C4-2B (cell line): Measurements from ENCODE around the gene NLRP7.
"Not testable (repeated sequence)": the region's sequence is repeated elsewhere in the genome, so short reads cannot be mapped to it uniquely, and the experiment has no call there.

Source experiments
- H3K27ac ChIP-seq: fragments of 450-650 bp; 2 replicates; pipeline ENCODE4 v1.5.1; 2017
- ZFX ChIP-seq: fragments of 450-650 bp; IDR thresholded peaks from 2 replicates; pipeline ENCODE4 v1.6.1; 2017
- TF ChIP-seq, protein P1 (sequence below): fragments of 450-650 bp; conservative IDR thresholded peaks from 2 replicates; pipeline ENCODE4 v1.5.1; 2017; ENCODE audit warnings: mild to moderate bottlenecking

Gene NLRP7

GRCh38 chr19:54947381-54947780, at the start of gene NLRP7:
Gene NLRP7, minus strand, starts transcription at chr19:54947530.
- TF ChIP-seq ZFX: no peak
- TF ChIP-seq, protein P1, sequence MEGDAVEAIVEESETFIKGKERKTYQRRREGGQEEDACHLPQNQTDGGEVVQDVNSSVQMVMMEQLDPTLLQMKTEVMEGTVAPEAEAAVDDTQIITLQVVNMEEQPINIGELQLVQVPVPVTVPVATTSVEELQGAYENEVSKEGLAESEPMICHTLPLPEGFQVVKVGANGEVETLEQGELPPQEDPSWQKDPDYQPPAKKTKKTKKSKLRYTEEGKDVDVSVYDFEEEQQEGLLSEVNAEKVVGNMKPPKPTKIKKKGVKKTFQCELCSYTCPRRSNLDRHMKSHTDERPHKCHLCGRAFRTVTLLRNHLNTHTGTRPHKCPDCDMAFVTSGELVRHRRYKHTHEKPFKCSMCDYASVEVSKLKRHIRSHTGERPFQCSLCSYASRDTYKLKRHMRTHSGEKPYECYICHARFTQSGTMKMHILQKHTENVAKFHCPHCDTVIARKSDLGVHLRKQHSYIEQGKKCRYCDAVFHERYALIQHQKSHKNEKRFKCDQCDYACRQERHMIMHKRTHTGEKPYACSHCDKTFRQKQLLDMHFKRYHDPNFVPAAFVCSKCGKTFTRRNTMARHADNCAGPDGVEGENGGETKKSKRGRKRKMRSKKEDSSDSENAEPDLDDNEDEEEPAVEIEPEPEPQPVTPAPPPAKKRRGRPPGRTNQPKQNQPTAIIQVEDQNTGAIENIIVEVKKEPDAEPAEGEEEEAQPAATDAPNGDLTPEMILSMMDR: no peak
- no peak within 1 kb of the TSS for H3K27ac ChIP-seq

- TF ChIP-seq ZFX: no peak
- TF ChIP-seq, protein P1: no peak
- H3K27ac ChIP-seq: no peak overlapping the region
Observed at GRCh38 chr19:54995561-54995960, 48.2 kb upstream of the NLRP7 start.

DNA sequence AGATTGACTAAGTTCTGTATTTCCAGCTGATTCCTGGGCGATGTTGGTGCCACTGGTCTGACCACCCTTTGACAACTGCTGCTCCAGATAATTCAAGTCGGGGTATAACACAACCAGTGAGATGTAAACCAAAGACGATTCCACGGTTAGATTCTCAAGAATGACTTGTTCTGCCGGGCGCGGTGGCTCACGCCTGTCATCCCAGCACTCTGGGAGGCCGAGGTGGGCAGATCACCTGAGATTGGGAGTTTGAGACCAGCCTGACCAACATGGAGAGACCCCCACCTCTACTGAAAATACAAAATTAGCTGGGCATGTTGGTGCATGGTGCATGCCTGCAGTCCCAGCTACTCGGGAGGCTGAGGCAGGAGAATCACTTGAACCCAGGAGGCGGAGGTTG, 42.2 kb upstream of the NLRP7 start:
- not testable (repeated sequence) for H3K27ac ChIP-seq

- not testable (repeated sequence) for H3K27ac ChIP-seq
Observed at GRCh38 chr19:54982562-54982961, 35.2 kb upstream of the NLRP7 start.

GRCh38 chr19:54973229-54974090, 26.1 kb upstream of the NLRP7 start:
- not testable (repeated sequence) for H3K27ac ChIP-seq

DNA sequence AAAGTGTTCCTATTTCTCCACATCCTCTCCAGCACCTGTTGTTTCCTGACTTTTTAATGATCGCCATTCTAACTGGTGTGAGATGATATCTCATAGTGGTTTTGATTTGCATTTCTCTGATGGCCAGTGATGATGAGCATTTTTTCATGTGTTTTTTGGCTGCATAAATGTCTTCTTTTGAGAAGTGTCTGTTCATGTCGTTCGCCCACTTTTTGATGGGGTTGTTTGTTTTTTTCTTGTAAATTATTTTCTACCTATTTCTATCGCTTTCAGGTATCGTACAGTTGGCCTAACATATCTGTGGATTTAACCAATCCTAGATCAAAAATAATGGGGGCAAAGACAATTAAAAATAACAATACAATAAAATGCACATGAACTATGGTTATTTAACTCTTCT, 24.1 kb upstream of the NLRP7 start:
- H3K27ac ChIP-seq: not testable (repeated sequence)

DNA sequence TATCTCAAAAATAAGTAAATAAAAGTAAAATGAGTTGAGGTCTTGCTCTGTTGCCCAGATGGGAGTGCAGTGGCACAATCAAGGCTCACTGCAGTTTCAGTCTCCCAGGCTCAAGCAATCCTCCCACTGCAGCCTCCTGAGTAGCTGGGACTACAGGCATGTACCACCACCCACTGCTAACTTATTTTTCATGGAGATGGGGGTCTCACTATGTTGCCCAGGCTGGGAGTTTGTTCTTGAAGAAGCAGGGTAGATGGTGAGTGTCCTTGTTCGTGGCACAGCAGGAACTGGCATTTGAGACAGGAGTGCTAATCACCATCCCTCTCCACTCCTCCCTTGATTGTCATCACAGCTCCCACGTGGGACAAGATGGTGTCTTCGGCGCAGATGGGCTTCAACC, 22.3 kb upstream of the NLRP7 start:
- TF ChIP-seq, protein P1: no peak
- no peak for TF ChIP-seq ZFX
- H3K27ac ChIP-seq: no peak overlapping the region

- H3K27ac ChIP-seq: no peak overlapping the region
- no peak for TF ChIP-seq ZFX
- TF ChIP-seq, protein P1: no peak
Observed at GRCh38 chr19:54967611-54968010, 20.3 kb upstream of the NLRP7 start.

- H3K27ac ChIP-seq: not testable (repeated sequence)
Observed at GRCh38 chr19:54965055-54965454, 17.7 kb upstream of the NLRP7 start.

GRCh38 chr19:54959840-54960239, 12.5 kb upstream of the NLRP7 start:
- TF ChIP-seq ZFX: no peak
- TF ChIP-seq, protein P1: no peak
- no peak overlapping the region for H3K27ac ChIP-seq
